ENCODE data around the gene MGP.

The MGP gene

DNA sequence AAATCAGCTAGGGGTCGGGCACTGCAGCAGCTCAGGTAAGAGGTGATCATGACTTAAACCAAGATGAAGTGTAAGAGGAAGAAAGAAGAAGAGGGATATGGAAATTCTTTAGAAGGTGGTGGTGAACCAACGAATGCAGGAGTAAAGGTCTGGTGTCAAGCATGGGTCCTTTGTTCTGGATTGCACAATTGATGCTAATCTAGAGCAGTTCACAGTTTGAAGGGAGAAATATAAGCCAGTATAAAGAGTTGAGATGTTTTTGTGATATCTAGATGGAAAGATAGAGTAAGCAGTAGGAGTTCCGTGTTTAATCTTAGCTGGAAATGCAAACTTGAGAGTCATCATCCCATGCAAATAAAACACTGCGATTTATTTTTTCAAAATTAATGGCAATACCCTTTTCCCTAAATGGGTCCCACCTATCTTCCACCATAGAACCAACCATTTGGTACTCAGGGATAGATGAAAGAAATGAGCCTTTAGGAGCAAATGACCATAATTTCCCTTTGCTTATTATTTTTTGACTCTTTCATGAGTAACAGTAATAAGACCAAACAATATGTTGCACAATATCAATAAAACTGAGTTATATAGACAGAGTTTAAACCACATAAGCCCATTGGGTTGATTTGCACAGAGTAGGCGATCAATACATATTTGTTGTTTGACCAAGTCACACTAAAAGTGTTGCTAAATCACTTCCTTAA, 15.0 kb upstream of the MGP start:
- no peak for DNase-seq
- Histone ChIP-seq H3K4me3 (ENCODE audit: low read depth, low read length) (no peak overlapping the region), H3K36me3 (no peaks in the 10 kb centered on the region), H3K27me3 (no peaks in the 10 kb centered on the region), H3K4me1 (peaks cover 15% of the 10 kb centered on the region), H3K9me3 (no peaks in the 10 kb centered on the region)
- TF ChIP-seq, protein P1, sequence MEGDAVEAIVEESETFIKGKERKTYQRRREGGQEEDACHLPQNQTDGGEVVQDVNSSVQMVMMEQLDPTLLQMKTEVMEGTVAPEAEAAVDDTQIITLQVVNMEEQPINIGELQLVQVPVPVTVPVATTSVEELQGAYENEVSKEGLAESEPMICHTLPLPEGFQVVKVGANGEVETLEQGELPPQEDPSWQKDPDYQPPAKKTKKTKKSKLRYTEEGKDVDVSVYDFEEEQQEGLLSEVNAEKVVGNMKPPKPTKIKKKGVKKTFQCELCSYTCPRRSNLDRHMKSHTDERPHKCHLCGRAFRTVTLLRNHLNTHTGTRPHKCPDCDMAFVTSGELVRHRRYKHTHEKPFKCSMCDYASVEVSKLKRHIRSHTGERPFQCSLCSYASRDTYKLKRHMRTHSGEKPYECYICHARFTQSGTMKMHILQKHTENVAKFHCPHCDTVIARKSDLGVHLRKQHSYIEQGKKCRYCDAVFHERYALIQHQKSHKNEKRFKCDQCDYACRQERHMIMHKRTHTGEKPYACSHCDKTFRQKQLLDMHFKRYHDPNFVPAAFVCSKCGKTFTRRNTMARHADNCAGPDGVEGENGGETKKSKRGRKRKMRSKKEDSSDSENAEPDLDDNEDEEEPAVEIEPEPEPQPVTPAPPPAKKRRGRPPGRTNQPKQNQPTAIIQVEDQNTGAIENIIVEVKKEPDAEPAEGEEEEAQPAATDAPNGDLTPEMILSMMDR (IDR thresholded peaks at IDR 0.05; ENCODE audit: low read depth, low read length): no peak

DNA sequence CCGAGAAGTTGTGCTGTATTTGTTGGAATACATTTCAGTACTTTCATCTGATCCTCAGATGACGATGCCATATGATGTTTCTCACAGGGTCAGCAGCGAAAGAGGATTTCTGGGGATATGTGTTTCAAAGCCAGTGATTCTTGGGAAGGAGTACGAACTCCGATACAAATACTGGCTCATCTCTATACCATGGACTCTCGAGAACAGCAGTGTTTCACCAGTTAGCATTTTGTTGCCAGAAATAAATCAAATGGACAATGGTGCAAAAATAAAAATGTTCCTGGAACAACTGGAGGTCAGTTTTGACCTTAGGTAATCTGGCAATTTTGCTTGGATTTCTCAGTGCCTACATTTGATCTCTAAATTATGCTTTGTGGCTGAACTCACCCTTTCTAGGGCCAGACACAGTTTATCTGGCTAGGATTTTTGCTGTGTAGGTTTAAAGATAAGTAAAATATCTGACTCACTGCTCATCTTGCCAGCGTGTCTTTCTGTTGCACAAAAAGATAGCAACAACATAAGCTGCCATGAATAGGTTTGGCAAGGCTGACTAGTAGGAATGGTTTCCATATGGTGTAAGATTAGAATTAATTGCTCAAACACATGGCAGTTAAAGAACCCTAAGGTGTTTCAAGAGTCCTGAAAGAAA, 11.0 kb upstream of the MGP start:
- no peak for DNase-seq
- Histone ChIP-seq H3K27me3 (no peaks in the 10 kb centered on the region), H3K9me3 (no peaks in the 10 kb centered on the region), H3K4me3 (ENCODE audit: low read depth, low read length) (no peak overlapping the region), H3K4me1 (peaks cover 20% of the 10 kb centered on the region), H3K36me3 (no peaks in the 10 kb centered on the region)
- TF ChIP-seq, protein P1 (IDR thresholded peaks at IDR 0.05; ENCODE audit: low read depth, low read length): no peak

DNA sequence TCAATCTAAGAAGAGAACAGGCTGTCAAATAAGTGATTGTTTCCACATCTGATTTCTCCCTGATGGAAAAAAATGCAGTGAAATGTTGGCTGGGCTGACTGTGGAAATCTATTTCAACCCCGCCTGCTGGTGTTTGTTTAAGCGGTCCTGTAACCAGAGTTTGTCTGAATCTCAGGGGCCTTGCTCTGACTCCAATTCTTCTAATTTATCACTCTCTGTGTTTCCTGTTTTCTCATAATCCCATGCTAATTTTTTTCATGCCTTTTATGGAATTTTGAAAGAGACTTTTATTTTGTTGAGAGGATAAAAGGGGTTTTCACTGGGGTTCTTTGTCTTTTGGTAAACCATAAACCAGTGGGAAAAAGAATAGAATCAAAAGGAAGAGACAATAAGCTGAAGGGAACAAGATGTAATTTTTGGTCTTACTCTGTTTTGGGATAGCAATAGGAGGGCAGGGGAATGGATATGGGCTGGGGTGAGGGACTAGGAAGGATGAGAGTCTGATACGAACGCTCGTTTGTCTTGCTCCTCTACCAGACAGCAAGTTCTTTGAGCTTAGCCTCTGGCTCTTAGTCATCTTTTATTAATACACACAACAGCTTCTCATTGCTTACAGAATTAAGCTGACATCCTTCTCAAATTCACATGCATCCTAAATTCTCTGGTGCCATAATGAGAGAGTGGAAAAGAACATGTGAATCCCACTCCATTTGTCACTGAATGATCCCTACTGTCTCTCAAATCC, 8.0 kb upstream of the MGP start:
- no peaks in the 10 kb centered on the region for H3K9me3 ChIP-seq
- H3K36me3 ChIP-seq: no peaks in the 10 kb centered on the region
- no peak overlapping the region for H3K4me3 ChIP-seq (ENCODE audit: low read depth, low read length)
- no peak for DNase-seq
- TF ChIP-seq, protein P1 (IDR thresholded peaks at IDR 0.05; ENCODE audit: low read depth, low read length): no peak
- H3K27me3 ChIP-seq: no peaks in the 10 kb centered on the region
- peaks cover 14% of the 10 kb centered on the region for H3K4me1 ChIP-seq

DNA sequence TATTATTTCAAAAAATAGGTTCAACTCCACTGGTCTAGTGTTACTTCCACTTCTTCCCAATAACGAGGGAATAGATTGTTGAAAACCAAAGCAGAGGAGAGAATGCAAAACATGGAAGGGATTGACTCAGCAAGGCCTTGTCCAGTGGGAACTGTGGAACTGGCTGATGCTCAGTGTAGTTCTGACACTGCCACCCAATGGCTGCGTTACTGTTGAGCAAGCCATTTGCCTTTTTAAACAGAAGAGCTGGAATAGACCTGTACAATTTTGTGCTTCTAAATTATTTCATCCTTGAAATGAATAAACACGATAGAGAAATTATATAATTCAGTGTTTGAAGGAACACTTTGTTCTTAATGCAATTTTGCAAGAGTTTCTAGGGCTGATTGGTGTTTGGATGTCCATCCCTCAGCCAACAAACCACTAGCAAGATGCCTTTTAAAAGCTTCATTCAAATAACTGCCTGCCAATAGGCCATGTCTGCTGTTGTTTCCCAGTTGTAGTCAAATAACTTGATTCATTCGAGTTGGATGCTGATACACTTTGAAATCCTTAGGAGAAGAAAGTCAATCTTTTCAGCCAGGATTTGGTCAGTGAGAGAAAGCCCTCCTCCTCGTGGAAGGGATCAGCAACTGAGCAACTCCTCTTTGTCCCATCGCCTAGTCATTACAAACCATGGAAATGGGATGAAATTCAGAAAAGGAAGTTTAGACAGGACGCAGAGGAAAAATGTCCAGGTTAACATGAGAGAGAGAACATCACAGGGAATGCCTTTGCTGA, 7.3 kb upstream of the MGP start:
- DNase-seq: peak; percentile 40

DNA sequence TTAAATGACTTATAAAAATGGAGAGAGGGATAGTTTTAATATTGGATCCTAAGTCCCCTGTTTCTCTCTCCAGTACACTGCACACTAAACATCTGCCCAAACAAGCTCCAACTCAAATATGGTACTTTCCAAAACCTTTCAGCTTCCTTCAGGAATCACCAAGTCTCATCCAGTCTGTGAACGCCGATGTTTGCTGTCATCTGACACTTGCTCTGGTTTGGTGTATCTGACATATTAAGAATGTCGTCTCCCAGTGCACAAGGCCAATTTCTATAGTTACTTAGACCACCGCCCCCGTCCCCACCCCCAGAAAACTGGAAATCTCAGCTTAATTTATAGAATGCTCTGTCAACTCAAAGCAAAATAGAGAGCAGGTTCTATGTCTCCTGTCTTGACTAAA, 5.0 kb upstream of the MGP start:
- H3K9me3 ChIP-seq: no peaks in the 10 kb centered on the region
- TF ChIP-seq, protein P1 (IDR thresholded peaks at IDR 0.05; ENCODE audit: low read depth, low read length): no peak
- no peaks in the 10 kb centered on the region for H3K27me3 ChIP-seq
- DNase-seq: no peak
- peaks cover 15% of the 10 kb centered on the region for H3K4me1 ChIP-seq
- no peak overlapping the region for H3K4me3 ChIP-seq (ENCODE audit: low read depth, low read length)
- H3K36me3 ChIP-seq: no peaks in the 10 kb centered on the region

More for the DNA sequence above, 7.3 kb upstream of the MGP start:
- Histone ChIP-seq H3K9me3 (no peaks in the 10 kb centered on the region), H3K27me3 (no peaks in the 10 kb centered on the region), H3K4me1 (peaks cover 14% of the 10 kb centered on the region), H3K36me3 (no peaks in the 10 kb centered on the region), H3K4me3 (ENCODE audit: low read depth, low read length) (no peak overlapping the region)
- TF ChIP-seq, protein P1 (IDR thresholded peaks at IDR 0.05; ENCODE audit: low read depth, low read length): peak; percentile 30; the same call in 1 of the 2 replicates

Measured in BE2C (cell line).